ENCODE data around the gene KIAA1671.
A peak's percentile ranks its signal among the peaks of the same experiment; 100 is the strongest.

The KIAA1671 gene

GRCh38 chr22:24965822-24966626 is 13.5 kb downstream of the KIAA1671 start:
- peak overlapping the region; percentile 78 for H3K27ac ChIP-seq (ENCODE audit: low read depth, low read length)
- peaks cover 0 to 3% of the 10 kb centered on the region in 2 donors for H3K36me3 ChIP-seq (ENCODE audit: control insufficient read depth in 1 of 2, insufficient read depth in 2 of 2, low read length in 2 of 2)
- H3K9ac ChIP-seq (ENCODE audit: low read depth in 1 of 2, low read length in 2 of 2), result peak overlapping the region; percentile 22 to 61
- no peaks in the 10 kb centered on the region for H3K9me3 ChIP-seq (ENCODE audit: control insufficient read depth in 1 of 2, low read length in 2 of 2)
- H3K4me1 ChIP-seq (ENCODE audit: control insufficient read depth in 1 of 2, insufficient read depth in 2 of 2, low read length in 2 of 2), result peaks cover 35 to 48% of the 10 kb centered on the region in 2 donors
- H3K27me3 ChIP-seq (ENCODE audit: control insufficient read depth in 1 of 2, insufficient read depth in 2 of 2, low read length in 2 of 2), result no peaks in the 10 kb centered on the region
- peak overlapping the region in 1 of 2 donors; percentile 44 for H3K4me3 ChIP-seq (ENCODE audit: low read depth in 1 of 2, low read length in 2 of 2)

GRCh38 chr22:24968066-24968561 is 15.6 kb downstream of the KIAA1671 start:
- H3K4me3 ChIP-seq (ENCODE audit: low read depth in 1 of 2, low read length in 2 of 2), result no peak overlapping the region
- no peak overlapping the region for H3K27ac ChIP-seq (ENCODE audit: low read depth, low read length)
- H3K4me1 ChIP-seq (ENCODE audit: control insufficient read depth in 1 of 2, insufficient read depth in 2 of 2, low read length in 2 of 2), result peaks cover 45 to 63% of the 10 kb centered on the region in 2 donors
- no peaks in the 10 kb centered on the region for H3K27me3 ChIP-seq (ENCODE audit: control insufficient read depth in 1 of 2, insufficient read depth in 2 of 2, low read length in 2 of 2)
- no peaks in the 10 kb centered on the region for H3K36me3 ChIP-seq (ENCODE audit: control insufficient read depth in 1 of 2, insufficient read depth in 2 of 2, low read length in 2 of 2)
- H3K9me3 ChIP-seq (ENCODE audit: control insufficient read depth in 1 of 2, low read length in 2 of 2), result no peaks in the 10 kb centered on the region
- no peak overlapping the region for H3K9ac ChIP-seq (ENCODE audit: low read depth in 1 of 2, low read length in 2 of 2)

- no peak overlapping the region for H3K9ac ChIP-seq (ENCODE audit: low read depth in 1 of 2, low read length in 2 of 2)
Observed at GRCh38 chr22:24969560-24970301, 17.2 kb downstream of the KIAA1671 start.

GRCh38 chr22:24972369-24972768 is 19.9 kb downstream of the KIAA1671 start:
- Histone ChIP-seq H3K4me1 (ENCODE audit: control insufficient read depth in 1 of 2, insufficient read depth in 2 of 2, low read length in 2 of 2) (peaks cover 67 to 71% of the 10 kb centered on the region in 2 donors), H3K27me3 (ENCODE audit: control insufficient read depth in 1 of 2, insufficient read depth in 2 of 2, low read length in 2 of 2) (no peaks in the 10 kb centered on the region), H3K27ac (ENCODE audit: low read depth, low read length) (no peak overlapping the region), H3K9me3 (ENCODE audit: control insufficient read depth in 1 of 2, low read length in 2 of 2) (no peaks in the 10 kb centered on the region), H3K36me3 (ENCODE audit: control insufficient read depth in 1 of 2, insufficient read depth in 2 of 2, low read length in 2 of 2) (no peaks in the 10 kb centered on the region), H3K4me3 (ENCODE audit: low read depth in 1 of 2, low read length in 2 of 2) (no peak overlapping the region), H3K9ac (ENCODE audit: low read depth in 1 of 2, low read length in 2 of 2) (no peak overlapping the region)

More at GRCh38 chr22:24969560-24970301, 17.2 kb downstream of the KIAA1671 start:
- H3K9me3 ChIP-seq (ENCODE audit: control insufficient read depth in 1 of 2, low read length in 2 of 2), result no peaks in the 10 kb centered on the region
- H3K36me3 ChIP-seq (ENCODE audit: control insufficient read depth in 1 of 2, insufficient read depth in 2 of 2, low read length in 2 of 2), result no peaks in the 10 kb centered on the region
- no peak overlapping the region for H3K27ac ChIP-seq (ENCODE audit: low read depth, low read length)
- peaks cover 52 to 61% of the 10 kb centered on the region in 2 donors for H3K4me1 ChIP-seq (ENCODE audit: control insufficient read depth in 1 of 2, insufficient read depth in 2 of 2, low read length in 2 of 2)
- no peak overlapping the region for H3K4me3 ChIP-seq (ENCODE audit: low read depth in 1 of 2, low read length in 2 of 2)
- H3K27me3 ChIP-seq (ENCODE audit: control insufficient read depth in 1 of 2, insufficient read depth in 2 of 2, low read length in 2 of 2), result no peaks in the 10 kb centered on the region

- Histone ChIP-seq H3K9me3 (ENCODE audit: control insufficient read depth in 1 of 2, low read length in 2 of 2) (no peaks in the 10 kb centered on the region), H3K9ac (ENCODE audit: low read depth in 1 of 2, low read length in 2 of 2) (peak overlapping the region in 1 of 2 donors; percentile 41), H3K27ac (ENCODE audit: low read depth, low read length) (peak overlapping the region; percentile 80), H3K4me3 (ENCODE audit: low read depth in 1 of 2, low read length in 2 of 2) (peak overlapping the region in 1 of 2 donors; percentile 46), H3K27me3 (ENCODE audit: control insufficient read depth in 1 of 2, insufficient read depth in 2 of 2, low read length in 2 of 2) (no peaks in the 10 kb centered on the region), H3K36me3 (ENCODE audit: control insufficient read depth in 1 of 2, insufficient read depth in 2 of 2, low read length in 2 of 2) (no peaks in the 10 kb centered on the region), H3K4me1 (ENCODE audit: control insufficient read depth in 1 of 2, insufficient read depth in 2 of 2, low read length in 2 of 2) (peaks cover 65 to 69% of the 10 kb centered on the region in 2 donors)
Observed at GRCh38 chr22:24973872-24974271, 21.4 kb downstream of the KIAA1671 start.

- Histone ChIP-seq H3K27ac (ENCODE audit: low read depth, low read length) (peak overlapping the region; percentile 22), H3K9me3 (ENCODE audit: control insufficient read depth in 1 of 2, low read length in 2 of 2) (no peaks in the 10 kb centered on the region), H3K4me1 (ENCODE audit: control insufficient read depth in 1 of 2, insufficient read depth in 2 of 2, low read length in 2 of 2) (peaks cover 57 to 58% of the 10 kb centered on the region in 2 donors), H3K9ac (ENCODE audit: low read depth in 1 of 2, low read length in 2 of 2) (peak overlapping the region in 1 of 2 donors; percentile 32), H3K4me3 (ENCODE audit: low read depth in 1 of 2, low read length in 2 of 2) (no peak overlapping the region), H3K27me3 (ENCODE audit: control insufficient read depth in 1 of 2, insufficient read depth in 2 of 2, low read length in 2 of 2) (no peaks in the 10 kb centered on the region), H3K36me3 (ENCODE audit: control insufficient read depth in 1 of 2, insufficient read depth in 2 of 2, low read length in 2 of 2) (no peaks in the 10 kb centered on the region)
Observed at GRCh38 chr22:24975125-24975640, 22.7 kb downstream of the KIAA1671 start.

GRCh38 chr22:24975813-24976341 is 23.4 kb downstream of the KIAA1671 start:
- peak overlapping the region; percentile 58 to 65 for H3K9ac ChIP-seq (ENCODE audit: low read depth in 1 of 2, low read length in 2 of 2)
- no peak overlapping the region for H3K4me3 ChIP-seq (ENCODE audit: low read depth in 1 of 2, low read length in 2 of 2)
- no peaks in the 10 kb centered on the region for H3K27me3 ChIP-seq (ENCODE audit: control insufficient read depth in 1 of 2, insufficient read depth in 2 of 2, low read length in 2 of 2)
- H3K27ac ChIP-seq (ENCODE audit: low read depth, low read length), result no peak overlapping the region
- no peaks in the 10 kb centered on the region for H3K9me3 ChIP-seq (ENCODE audit: control insufficient read depth in 1 of 2, low read length in 2 of 2)
- no peaks in the 10 kb centered on the region for H3K36me3 ChIP-seq (ENCODE audit: control insufficient read depth in 1 of 2, insufficient read depth in 2 of 2, low read length in 2 of 2)
- peaks cover 52 to 56% of the 10 kb centered on the region in 2 donors for H3K4me1 ChIP-seq (ENCODE audit: control insufficient read depth in 1 of 2, insufficient read depth in 2 of 2, low read length in 2 of 2)

GRCh38 chr22:24976442-24977218 is 24.1 kb downstream of the KIAA1671 start:
- Histone ChIP-seq H3K36me3 (ENCODE audit: control insufficient read depth in 1 of 2, insufficient read depth in 2 of 2, low read length in 2 of 2) (no peaks in the 10 kb centered on the region), H3K4me3 (ENCODE audit: low read depth in 1 of 2, low read length in 2 of 2) (no peak overlapping the region), H3K4me1 (ENCODE audit: control insufficient read depth in 1 of 2, insufficient read depth in 2 of 2, low read length in 2 of 2) (peaks cover 46 to 56% of the 10 kb centered on the region in 2 donors), H3K9me3 (ENCODE audit: control insufficient read depth in 1 of 2, low read length in 2 of 2) (no peaks in the 10 kb centered on the region), H3K27me3 (ENCODE audit: control insufficient read depth in 1 of 2, insufficient read depth in 2 of 2, low read length in 2 of 2) (no peaks in the 10 kb centered on the region), H3K9ac (ENCODE audit: low read depth in 1 of 2, low read length in 2 of 2) (peak overlapping the region; percentile 58 to 65), H3K27ac (ENCODE audit: low read depth, low read length) (peak overlapping the region; percentile 73)

GRCh38 chr22:24977370-24978221 is 25.1 kb downstream of the KIAA1671 start:
- no peak overlapping the region for H3K4me3 ChIP-seq (ENCODE audit: low read depth in 1 of 2, low read length in 2 of 2)
- H3K9ac ChIP-seq (ENCODE audit: low read depth in 1 of 2, low read length in 2 of 2), result peak overlapping the region; percentile 58 to 65
- peaks cover 37 to 51% of the 10 kb centered on the region in 2 donors for H3K4me1 ChIP-seq (ENCODE audit: control insufficient read depth in 1 of 2, insufficient read depth in 2 of 2, low read length in 2 of 2)
- H3K27ac ChIP-seq (ENCODE audit: low read depth, low read length), result peak overlapping the region; percentile 73
- no peaks in the 10 kb centered on the region for H3K9me3 ChIP-seq (ENCODE audit: control insufficient read depth in 1 of 2, low read length in 2 of 2)
- H3K27me3 ChIP-seq (ENCODE audit: control insufficient read depth in 1 of 2, insufficient read depth in 2 of 2, low read length in 2 of 2), result no peaks in the 10 kb centered on the region
- H3K36me3 ChIP-seq (ENCODE audit: control insufficient read depth in 1 of 2, insufficient read depth in 2 of 2, low read length in 2 of 2), result no peaks in the 10 kb centered on the region
